NCI-H1417 (cell line): ENCODE data around the gene GRAMD4.

Source experiments
- DNase-seq, 3 experiments: peaks; one replicate each; lab custom pipeline; 2025; lab: John Stamatoyannopoulos, UW

The GRAMD4 gene

GRCh38 chr22:46673205-46673604 is 53.0 kb downstream of the GRAMD4 start:
- no peak for DNase-seq

DNA sequence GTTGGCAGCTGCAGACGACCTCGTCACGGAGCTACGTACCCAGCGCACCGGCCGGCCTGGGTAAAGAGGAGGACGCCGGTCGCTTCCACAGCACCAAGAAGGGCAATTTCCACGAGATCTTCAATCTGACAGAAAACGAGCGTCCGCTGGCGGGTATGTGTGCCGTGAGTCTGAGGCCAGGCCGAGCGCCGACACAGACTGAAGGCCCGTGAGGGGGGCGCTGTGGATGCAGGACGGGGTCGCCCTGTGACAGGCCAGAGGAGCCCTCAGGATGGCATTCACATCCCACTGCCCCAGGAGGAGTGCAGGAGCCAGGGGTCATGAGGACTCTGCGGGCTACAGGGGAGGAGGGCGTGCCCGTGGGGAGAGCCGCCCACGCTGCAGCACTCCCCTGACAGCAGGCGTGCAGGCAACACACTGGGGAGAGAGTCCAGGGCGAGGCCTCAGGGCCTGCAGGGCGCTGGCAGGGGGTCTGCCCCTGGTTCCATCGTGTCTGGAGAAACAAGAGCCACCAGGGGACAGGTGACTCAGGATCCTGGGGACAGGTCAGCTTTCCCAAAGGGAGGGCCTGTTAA is 53.6 kb downstream of the GRAMD4 start:
- DNase-seq: peak in 1 of 3 experiments; percentile 51

DNA sequence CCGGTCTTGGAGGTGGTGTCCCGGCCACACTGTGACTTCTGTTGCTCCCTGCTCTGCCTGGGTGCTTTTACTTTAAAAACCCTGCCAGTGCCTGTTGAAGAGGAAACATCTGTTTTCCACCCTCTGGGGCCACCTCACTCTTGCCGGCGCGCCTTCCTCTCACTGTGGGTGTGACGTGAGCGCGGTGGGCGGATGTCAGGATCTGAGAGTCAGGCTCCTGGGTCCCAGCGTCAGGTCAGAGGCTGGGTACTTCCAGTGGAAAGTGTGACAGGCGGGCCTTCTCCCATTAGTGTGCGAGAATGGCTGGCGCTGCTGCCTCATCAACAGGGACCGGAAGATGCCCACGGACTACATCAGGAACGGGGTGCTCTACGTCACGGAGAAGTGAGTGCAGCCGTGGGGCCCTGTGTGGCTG is 54.2 kb downstream of the GRAMD4 start:
- DNase-seq: peak in 1 of 3 experiments; percentile 22

DNA sequence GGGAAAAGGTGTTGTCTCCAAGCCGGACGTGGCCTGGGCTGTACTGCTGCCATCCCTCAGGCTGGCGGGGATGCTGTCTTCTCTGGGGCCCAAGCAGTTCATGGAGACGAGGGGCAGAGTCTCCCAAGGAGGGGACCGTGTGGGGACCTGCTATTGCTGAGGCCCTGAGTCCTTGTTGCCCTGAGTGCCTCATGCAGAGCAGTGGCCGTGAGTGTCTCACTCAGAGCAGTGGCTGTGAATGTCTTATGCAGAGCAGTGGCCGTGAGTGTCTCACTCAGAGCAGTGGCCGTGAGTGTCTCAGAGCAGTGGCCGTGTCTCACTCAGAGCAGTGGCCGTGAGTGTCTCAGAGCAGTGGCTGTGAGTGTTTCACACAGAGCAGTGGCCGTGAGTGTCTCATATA is 54.7 kb downstream of the GRAMD4 start:
- no peak for DNase-seq

DNA sequence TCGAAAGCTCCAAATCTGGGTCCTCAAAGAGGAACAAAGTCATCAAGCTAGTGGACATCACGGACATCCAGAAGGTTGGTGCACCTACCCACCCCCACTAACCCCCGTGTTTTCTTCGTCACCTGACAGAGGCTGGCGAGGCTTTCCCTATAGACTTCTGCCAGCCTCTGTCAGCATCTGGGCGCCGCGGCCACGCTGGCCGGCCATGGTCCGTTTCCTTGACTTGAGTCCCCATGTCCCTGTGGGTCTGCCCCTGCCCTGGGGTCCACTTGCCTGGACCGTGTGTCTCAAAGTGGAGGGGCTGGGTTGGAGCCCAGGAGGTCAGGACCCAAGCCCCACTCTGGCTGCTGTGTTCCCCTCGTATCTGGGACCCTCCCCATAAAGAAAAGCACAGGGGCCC is 55.3 kb downstream of the GRAMD4 start:
- no peak for DNase-seq

- no peak for DNase-seq
These were observed 55.8 kb downstream of the GRAMD4 start for GRCh38 chr22:46675938-46676337.

DNA sequence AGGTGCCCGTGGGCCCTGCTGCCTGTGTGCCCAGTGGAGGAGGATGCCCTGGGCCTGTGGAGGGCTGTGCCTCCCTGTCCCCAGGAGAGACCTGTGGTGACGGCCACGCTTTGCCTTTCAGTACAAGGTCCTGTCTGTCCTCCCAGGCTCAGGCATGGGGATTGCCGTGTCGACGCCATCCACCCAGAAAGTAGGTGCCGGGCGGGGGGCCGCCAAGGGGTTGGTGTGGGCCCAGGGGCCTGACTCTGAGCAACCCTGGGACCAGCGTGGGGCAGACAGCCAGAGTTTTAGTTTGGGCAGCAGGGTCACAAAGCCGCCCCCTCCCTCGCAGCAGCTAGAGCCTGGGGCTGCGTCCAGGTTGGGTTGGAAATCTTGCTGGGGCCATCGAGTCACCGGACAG is 56.3 kb downstream of the GRAMD4 start:
- no peak for DNase-seq

- no peak for DNase-seq
These were observed 56.7 kb downstream of the GRAMD4 start for GRCh38 chr22:46676881-46677280.

- no peak for DNase-seq
These were observed 57.3 kb downstream of the GRAMD4 start for GRCh38 chr22:46677323-46678002.

DNA sequence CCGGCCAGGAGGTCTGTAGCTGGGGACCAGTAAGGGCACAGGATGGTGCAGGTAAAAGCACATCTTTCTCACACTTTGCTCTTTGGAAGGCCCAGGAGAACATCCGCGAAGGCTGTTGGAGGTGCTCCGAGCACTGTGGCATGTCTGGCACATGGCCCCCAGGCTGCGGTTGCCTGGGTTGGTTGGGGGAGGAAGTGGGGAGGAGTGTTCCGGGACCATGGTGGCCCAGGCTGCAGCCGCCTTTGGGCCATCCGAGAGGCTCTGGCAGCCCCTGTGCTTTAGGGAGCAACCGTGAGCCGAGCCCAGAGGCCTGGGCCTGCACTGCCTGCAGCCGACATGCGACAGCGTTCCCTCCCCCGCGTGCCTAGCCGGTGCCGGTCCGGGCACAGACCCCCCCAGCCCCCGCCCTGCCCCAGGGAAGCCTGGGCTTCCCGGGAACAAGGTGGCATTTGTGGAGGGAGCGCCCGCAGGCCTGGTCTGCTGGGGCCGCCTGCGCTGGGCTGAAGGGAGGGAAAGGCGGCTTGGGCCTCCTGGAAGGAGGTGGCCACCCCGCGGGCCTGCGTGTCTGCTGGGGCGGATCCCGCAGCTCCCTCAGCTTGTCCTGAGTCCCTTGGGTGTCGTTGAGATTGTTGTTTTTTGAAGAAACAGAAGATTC is 57.9 kb downstream of the GRAMD4 start:
- no peak for DNase-seq

DNA sequence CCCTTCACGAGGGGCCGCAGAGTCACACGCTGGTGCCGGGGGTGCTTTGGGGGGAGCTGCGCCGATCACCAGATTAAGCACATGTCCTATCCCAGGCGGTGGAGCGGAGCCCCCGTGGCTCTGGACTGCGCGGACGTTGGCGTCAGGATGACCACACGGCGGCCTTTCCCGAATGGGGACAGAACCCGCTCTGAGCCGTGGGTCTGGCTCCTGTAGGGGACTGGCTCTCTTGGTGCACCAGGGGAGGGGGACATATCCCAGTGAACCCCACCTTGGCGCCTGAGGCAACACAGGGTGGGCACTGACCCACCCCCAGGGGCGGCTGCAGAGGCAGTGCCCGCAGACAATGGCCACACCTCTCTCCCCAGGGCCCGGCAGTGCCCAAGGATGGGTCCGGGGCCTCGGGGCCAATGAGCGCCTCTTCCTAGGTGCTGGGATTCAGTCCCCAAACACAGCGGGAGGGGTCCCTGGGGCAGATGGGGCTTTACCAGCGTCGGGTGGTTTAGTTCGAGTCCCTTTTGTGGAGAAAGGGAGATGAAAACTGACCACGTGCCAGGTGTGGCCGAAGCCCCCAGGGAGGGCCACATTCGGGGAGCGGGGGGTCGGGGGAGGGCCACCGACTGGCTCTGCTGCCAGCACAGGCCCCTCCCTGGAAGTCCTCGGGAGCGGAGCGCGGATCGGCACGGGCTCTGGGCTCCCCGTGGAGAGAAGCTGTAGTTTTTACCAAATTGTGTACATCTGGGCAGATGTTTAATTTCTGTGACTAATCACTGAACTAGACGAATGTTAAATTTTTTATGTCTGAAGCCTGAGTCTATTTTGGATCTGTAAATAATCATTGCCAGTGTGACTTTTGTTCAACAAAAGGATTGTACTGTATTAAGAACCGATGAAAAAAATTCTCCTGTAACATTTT is 58.9 kb downstream of the GRAMD4 start:
- DNase-seq: no peak

DNA sequence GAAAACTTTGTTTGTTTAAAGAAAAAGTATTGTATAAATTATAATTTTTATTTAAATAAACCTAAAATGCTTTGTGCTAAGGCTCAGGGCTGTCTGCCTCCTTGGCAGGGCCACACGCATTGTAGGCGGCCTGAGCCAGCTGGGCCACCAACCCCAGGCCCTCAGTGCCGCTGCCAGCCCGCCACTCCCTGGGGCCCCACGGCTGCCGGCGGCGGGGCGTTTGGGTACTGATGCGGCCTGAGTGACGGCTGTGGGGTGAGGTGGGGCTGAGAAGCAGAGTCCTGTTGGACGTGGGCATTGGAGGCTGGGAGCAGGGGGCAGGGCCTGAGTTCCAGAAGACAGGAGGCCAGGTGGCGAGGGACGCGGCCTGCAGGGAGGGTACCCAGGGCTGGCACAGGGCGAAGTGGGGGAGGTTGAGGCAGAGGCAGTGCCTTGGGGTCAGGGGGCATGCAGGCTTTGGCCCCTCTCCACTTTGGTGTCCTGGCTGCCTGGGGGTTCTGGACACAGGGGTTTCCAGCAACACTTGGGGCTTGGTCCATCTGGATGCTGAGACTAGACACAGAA is 59.6 kb downstream of the GRAMD4 start:
- DNase-seq: no peak

- DNase-seq: no peak
These were observed 60.8 kb downstream of the GRAMD4 start for GRCh38 chr22:46681010-46681409.

GRCh38 chr22:46682011-46682731 is 62.0 kb downstream of the GRAMD4 start:
- DNase-seq: no peak

GRCh38 chr22:46684706-46685105 is 64.5 kb downstream of the GRAMD4 start:
- peak; percentile 23 to 58 (median 47) for DNase-seq

DNA sequence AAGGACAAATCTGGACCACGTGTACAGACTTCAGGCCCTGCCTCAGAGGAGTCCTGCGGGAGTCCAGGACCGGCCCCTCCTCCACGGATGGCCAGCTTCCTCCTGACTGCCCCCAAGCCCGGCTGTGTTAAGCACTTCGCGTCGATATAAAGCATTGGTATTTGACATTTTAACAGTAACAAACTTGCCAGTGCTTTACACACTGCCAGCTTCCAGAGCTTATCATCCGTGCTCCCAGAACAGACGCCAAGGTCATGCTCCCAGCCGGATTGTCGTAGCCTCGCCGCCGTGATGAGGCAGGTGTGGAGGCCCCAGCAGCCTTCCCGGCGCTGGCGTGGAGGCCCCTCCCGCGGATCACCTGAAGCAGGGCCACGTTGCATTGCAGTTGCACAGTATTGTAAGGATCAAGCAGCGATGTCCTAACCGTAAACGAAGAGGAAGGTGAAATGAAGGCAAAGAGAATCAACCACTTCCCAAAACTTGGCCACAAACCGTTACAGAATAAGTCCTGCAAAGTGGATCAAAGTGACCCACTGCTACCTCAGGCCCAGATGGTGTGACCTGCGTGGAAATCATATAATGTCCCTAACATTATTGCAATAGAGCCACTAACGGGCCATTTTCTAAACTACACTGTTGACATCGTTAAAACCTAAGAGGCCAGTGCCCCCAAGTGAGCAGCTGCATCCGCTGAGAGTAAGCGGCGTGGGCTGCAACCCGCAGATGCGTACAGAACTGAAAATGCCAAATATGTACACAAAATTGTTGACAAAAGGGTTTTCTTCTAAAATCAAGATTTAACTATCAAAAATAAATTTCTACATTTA is 66.2 kb downstream of the GRAMD4 start:
- no peak for DNase-seq

- no peak for DNase-seq
These were observed 66.9 kb downstream of the GRAMD4 start for GRCh38 chr22:46687048-46687444.

GRCh38 chr22:46687460-46687859 is 67.3 kb downstream of the GRAMD4 start:
- DNase-seq: no peak

GRCh38 chr22:46688949-46689348 is 68.8 kb downstream of the GRAMD4 start:
- peak in 2 of 3 experiments; percentile 23 to 32 for DNase-seq

GRCh38 chr22:46690146-46690545 is 70.0 kb downstream of the GRAMD4 start:
- no peak for DNase-seq
